ENCODE data around the gene GET3. TPM values are rescaled to one million over a fixed set of nuclear protein-coding genes. Genes with fewer than 3 reads are reported as not detected.
"Not testable (repeated sequence)": the region's sequence is repeated elsewhere in the genome, so short reads cannot be mapped to it uniquely, and the experiment has no call there.

The GET3 gene
- 75.5 TPM for polyA plus RNA-seq (2013, experiment 1 of 2; ENCODE audit: insufficient read length)
- 74.7 TPM for polyA plus RNA-seq (2013, experiment 2 of 2; ENCODE audit: insufficient read length)

- peak; percentile 100 for DNase-seq
These were observed at the start of gene GET3 for GRCh38 chr19:12736995-12737834. Gene GET3 (plus strand): TSS chr19:12737497. CDS start chr19:12737506, 9 bp downstream.

DNA sequence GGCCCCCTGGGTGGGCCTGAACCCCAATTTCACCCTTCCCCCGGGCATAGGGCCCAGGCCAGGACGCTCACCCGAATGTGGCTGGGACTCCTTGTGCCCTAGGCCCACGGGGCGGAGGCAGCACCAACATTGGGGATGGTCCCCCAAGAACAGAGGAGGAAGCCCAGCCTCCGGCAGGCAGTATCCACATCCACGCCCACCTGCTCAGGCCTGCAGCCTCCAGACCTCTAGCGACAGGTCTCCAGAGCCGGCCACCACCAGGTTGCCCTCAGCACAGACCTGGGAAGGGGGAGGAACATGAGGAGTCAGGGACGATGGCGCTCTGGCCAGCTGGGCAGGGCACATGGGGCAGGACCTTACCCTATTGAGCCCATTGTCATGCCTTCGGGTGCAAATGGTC is 48.3 kb upstream of the GET3 start:
- no peak for DNase-seq

GRCh38 chr19:12689581-12690216 is 47.6 kb upstream of the GET3 start:
- no peak for DNase-seq

GRCh38 chr19:12692960-12693359 is 44.3 kb upstream of the GET3 start:
- no peak for DNase-seq

- DNase-seq = no peak
These were observed 42.7 kb upstream of the GET3 start for GRCh38 chr19:12694641-12695040.

DNA sequence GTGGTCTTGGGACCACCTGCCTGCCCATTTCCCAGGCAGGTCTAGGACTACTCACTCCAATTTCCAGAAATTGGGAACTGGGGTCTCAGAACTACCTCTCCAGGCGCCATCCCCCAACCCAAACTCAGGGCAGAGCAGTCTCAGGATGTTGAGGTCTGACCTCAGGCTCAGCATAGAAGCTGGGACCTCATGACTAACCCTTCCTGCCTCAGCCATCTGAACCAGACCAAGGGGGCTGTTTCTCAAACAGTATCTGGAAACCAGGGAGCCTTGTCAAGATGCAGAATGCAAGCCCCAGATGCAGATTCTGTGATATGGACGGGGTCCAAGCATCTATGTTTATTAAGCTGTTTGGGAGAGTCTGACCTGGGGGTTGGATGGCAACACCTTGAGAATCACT is 42.2 kb upstream of the GET3 start:
- no peak for DNase-seq

- no peak for DNase-seq
These were observed 41.8 kb upstream of the GET3 start for GRCh38 chr19:12695514-12695913.

DNA sequence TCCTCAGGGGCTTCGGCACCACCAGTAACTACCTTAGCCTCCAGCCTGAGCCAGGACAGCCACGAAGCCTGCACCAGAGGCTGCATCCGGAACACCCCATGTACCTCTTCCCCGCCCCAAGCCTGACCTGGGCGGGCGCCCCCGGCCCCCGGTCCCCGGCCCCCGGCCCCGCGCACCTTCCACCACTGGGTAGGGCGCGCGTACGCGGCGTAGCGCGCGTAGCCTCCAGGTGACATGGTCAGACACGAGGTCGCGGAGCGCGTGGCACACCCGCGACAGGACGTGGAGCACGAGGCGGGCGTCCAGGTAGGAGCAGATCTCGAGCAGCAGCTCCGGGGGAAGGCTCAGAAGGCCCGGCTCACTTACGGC is 41.3 kb upstream of the GET3 start:
- no peak for DNase-seq

GRCh38 chr19:12696366-12697335 is 40.6 kb upstream of the GET3 start, which contains the start of gene FBXW9:
Gene FBXW9 (minus strand): TSS chr19:12696631. CDS start chr19:12696581, 50 bp downstream.
- peak; percentile 96 for DNase-seq

- DNase-seq = not testable (repeated sequence)
These were observed 39.9 kb upstream of the GET3 start for GRCh38 chr19:12697425-12697824.

DNA sequence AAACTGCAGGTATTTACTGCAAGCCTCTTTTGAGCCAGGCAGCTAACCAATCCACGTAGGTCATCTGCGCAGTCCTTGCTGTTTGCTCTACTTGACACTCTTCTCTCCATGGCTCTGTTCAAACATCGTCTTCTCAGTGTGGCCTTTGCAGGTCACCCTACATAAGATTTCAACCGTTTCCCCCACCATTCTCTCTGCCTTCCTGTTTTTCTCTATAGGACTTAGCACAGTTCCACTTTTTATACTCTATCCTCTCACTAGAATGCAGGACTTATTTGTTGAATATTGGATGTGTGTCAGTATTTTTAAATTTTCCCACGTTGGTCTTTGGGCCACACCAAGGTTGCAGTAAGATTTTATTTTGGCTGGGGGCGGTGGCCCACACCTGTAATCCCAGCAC is 39.2 kb upstream of the GET3 start:
- no peak for DNase-seq

DNA sequence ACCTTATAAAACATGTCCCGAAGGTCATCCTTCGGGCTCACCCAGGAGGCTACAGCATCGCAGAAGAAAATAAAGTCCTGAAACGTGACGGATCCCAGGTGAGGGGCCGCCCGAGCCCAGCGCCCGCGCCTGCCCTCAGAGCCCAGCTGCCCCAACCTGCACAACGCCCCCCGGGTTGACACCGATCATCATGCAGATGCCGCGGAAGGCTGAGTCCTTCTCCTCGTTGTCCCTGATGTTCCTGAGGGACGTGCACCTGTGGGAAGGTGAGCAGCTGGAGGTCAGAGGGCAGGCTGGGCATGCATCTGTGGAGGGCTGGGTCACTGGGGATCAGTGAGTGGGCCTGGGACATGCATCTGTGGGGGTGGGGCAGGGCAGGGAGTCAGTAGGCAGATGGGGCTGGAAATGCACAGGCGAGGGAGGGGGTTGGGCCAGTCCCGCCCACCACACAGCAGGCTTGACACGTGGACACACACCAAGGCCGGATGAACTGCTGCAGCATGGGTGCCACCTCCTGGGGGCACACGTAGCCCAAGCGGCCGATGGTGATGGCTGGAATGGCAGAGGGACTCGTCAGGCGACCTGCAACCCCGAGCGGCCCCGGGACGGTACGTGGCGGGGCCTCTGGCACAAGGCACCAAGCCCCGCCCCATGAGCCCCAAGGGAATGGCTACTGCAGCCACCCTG is 35.6 kb upstream of the GET3 start:
- no peak for DNase-seq

GRCh38 chr19:12703046-12703445 is 34.3 kb upstream of the GET3 start:
- peak; percentile 31 for DNase-seq

- DNase-seq = no peak
These were observed 32.1 kb upstream of the GET3 start for GRCh38 chr19:12705169-12705568.

GRCh38 chr19:12705654-12706331 is 31.5 kb upstream of the GET3 start:
- no peak for DNase-seq

- no peak for DNase-seq
These were observed 31.0 kb upstream of the GET3 start for GRCh38 chr19:12706332-12706718.

DNA sequence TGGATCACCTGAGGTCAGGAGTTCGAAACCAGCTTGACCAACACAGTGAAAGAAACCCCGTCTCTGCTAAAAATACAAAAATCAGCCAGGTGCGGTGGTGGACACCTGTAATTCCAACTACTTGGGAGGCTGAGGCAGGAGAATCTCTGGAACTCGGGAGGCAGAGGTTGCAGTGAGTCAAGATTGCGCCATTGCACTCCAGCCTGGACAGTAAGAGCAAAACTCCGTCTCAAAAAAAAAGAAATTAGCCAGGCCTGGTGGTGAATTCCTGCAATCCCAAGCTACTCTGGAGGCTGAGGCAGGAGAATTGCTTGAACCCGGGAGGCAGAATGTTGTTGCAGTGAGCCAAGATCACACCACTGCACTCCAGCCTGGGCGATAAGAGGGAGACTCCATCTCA is 28.7 kb upstream of the GET3 start:
- DNase-seq = no peak

- DNase-seq = no peak
These were observed 26.1 kb upstream of the GET3 start for GRCh38 chr19:12711187-12711586.

DNA sequence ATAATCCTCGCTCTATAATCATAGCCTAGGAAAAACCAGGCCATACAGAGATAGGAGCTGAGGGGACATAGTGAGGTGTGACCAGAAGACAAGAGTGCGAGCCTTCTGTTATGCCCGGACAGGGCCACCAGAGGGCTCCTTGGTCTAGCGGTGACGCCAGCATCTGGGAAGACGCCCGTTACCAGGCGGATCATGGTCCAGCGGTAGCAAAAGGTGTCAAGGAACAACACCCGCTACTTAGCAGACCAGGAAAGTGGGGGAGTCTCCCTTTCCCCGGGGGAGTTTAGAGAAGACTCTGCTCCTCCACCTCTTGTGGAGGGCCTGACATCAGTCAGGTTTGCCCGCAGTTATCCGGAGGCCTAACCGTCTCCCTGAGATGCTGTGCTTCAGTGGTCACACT is 25.2 kb upstream of the GET3 start:
- DNase-seq = not testable (repeated sequence)

DNA sequence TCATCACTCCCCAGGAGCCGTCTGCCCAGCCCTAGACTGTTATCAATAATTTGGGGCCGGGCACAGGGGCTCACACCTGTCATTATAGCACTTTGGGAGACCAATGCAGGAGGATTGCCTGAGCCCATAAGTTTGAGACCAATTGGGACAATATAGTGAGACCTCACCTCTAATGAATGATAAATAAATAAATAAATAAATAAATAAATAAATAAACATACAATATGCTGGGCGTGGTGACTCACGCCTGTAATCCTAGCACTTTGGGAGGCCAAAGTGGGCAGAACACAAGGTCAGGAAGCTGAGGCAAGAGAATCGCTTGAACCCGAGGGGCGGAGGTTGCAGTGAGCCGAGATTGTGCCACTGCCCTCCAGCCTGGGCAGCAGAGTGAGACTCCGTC is 24.0 kb upstream of the GET3 start:
- not testable (repeated sequence) for DNase-seq

GRCh38 chr19:12715102-12715501 is 22.2 kb upstream of the GET3 start:
- no peak for DNase-seq

GRCh38 chr19:12715929-12716328 is 21.4 kb upstream of the GET3 start:
- no peak for DNase-seq

Measured in fibroblast of skin of abdomen (primary cell).